ENCODE measurements around the gene USHBP1. TPM values are rescaled to one million over a fixed set of nuclear protein-coding genes. Genes with fewer than 3 reads are reported as not detected.
A peak's percentile ranks its signal among the peaks of the same experiment; 100 is the strongest.

The USHBP1 gene
- total RNA-seq, 3 donors from 2014 or later, result 0.52 to 2.6 (median 2.2) TPM

DNA sequence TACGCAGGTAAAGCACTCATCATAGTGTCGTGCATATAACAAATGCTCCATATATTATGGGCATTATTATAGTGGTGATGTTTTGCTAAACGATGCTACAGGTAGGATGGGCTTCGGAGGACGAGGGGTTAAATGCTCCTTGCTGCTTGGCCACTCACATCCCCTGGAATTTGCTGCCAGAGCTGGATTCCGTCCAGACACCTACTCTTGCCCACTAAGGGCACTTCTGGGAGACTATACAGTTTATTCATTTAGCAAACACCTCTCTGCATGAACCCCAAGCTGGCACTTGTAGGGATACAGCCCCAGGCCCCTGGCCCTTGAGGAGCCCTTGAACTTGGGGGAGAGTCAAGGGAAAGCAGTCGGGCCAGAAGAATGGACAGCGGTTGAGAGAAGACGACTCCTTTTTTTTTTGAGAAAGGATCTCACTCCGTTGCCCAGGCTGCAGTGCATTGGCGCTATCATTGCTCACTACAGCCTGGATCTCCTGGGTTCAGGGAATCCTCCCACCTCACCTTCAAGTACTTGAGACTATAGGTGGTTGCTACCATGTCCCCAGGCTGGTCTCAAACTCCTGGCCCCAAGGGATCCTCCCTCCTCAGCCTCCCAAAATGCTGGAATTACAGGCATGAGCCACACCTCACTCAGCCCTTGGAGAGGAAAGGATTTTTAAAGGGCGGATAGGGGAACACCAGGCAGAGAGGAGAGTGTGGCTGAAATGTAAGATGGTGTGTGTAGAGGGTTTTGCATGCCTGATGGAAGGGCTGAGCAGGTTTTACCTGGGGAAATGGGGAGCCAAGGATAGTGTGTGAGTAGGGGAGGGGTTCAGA, 40.1 kb upstream of the USHBP1 start:
- H3K9me3 ChIP-seq, result no peaks in the 10 kb centered on the region
- intact Hi-C loops (cut with DNase I, micrococcal nuclease), result no loop called here
- no peak for ATAC-seq
- H3K36me3 ChIP-seq (ENCODE audit: low read depth), result no peaks in the 10 kb centered on the region
- H3K4me1 ChIP-seq (ENCODE audit: low read depth), result peaks cover 30% of the 10 kb centered on the region
- DNase-seq, result peak in 1 of 3 donors; percentile 19
- TF ChIP-seq, protein P1, sequence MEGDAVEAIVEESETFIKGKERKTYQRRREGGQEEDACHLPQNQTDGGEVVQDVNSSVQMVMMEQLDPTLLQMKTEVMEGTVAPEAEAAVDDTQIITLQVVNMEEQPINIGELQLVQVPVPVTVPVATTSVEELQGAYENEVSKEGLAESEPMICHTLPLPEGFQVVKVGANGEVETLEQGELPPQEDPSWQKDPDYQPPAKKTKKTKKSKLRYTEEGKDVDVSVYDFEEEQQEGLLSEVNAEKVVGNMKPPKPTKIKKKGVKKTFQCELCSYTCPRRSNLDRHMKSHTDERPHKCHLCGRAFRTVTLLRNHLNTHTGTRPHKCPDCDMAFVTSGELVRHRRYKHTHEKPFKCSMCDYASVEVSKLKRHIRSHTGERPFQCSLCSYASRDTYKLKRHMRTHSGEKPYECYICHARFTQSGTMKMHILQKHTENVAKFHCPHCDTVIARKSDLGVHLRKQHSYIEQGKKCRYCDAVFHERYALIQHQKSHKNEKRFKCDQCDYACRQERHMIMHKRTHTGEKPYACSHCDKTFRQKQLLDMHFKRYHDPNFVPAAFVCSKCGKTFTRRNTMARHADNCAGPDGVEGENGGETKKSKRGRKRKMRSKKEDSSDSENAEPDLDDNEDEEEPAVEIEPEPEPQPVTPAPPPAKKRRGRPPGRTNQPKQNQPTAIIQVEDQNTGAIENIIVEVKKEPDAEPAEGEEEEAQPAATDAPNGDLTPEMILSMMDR (IDR thresholded peaks at IDR 0.05), result no peak
- H3K4me3 ChIP-seq, result no peak overlapping the region

DNA sequence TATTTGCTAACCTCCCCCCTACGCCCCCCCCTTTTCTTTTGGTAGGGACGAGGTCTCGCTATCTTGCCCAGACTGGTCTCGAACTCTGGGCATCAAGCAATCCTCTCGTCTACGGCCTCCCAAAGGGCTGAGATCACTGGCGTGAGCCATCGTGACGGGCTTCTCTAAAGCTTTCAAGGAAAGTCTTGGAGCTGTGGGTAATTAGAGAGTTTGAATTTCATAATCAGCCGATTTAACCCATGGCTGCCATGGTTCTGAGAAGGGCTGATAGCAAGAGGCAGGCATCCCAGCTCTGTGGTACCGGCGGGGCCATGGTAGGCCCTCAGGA, 39.4 kb upstream of the USHBP1 start:
- DNase-seq (peak in 2 of 3 donors; percentile 41 to 60), ATAC-seq (no peak)
- Histone ChIP-seq H3K36me3 (ENCODE audit: low read depth) (no peaks in the 10 kb centered on the region), H3K4me3 (no peak overlapping the region), H3K9me3 (no peaks in the 10 kb centered on the region), H3K4me1 (ENCODE audit: low read depth) (peaks cover 30% of the 10 kb centered on the region)
- intact Hi-C loops (cut with DNase I, micrococcal nuclease), result no loop called here
- TF ChIP-seq, protein P1 (IDR thresholded peaks at IDR 0.05), result no peak

DNA sequence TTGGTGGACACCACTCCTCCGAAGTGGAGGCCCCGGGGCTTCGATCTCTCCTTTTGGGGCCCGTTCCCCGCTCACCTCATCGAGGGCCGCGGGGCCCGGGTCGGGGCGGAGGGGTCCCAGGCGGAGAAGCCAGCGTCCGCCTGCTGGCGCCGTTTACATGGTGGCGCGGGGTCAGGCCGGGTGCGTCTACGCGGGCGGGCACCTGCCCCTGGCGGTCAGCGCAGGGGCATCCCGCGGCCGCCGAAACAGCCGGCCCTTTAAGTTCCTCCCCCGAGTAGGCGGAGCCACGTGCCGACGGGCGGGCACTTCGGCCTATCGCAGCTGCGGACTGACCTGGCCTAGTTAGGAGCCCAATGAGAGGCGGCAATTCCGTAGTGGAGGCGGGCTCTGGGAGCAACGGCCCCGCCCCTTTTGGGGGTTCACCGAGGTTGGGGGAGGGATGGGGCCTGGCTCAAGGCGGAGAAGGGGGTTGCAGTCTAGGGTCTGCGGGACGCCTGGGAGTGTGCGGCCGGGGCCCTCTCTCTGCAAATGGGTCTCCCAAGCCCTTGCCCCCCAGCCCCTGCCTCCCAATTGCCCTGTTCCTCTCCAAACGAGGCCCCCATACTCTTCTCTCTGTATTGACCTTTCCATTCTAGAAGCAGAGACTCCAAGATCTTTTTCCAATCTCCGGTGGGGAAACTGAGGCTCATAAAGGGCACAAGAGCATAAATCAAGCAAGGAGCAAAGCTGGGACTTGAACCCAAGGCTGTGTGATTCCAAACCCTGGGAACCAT, 38.8 kb upstream of the USHBP1 start, which contains the start of gene ABHD8:
Gene ABHD8, minus strand, starts transcription at position 259 of the 773 bp plus-strand sequence. CDS start 1,809 bp downstream, outside the sequence.
- TF ChIP-seq, protein P1 (IDR thresholded peaks at IDR 0.05), result peak; percentile 74
- DNase-seq (peak; percentile 95 to 98 (median 96)), ATAC-seq (peak; percentile 74)
- H3K36me3 ChIP-seq (ENCODE audit: low read depth), result no peaks in the 10 kb centered on the region
- H3K4me3 ChIP-seq, result peak within 1 kb of the TSS; percentile 40
- peaks cover 30% of the 10 kb centered on the region for H3K4me1 ChIP-seq (ENCODE audit: low read depth)
- no peaks in the 10 kb centered on the region for H3K9me3 ChIP-seq
- intact Hi-C loops (cut with DNase I, micrococcal nuclease), result no loop called here

DNA sequence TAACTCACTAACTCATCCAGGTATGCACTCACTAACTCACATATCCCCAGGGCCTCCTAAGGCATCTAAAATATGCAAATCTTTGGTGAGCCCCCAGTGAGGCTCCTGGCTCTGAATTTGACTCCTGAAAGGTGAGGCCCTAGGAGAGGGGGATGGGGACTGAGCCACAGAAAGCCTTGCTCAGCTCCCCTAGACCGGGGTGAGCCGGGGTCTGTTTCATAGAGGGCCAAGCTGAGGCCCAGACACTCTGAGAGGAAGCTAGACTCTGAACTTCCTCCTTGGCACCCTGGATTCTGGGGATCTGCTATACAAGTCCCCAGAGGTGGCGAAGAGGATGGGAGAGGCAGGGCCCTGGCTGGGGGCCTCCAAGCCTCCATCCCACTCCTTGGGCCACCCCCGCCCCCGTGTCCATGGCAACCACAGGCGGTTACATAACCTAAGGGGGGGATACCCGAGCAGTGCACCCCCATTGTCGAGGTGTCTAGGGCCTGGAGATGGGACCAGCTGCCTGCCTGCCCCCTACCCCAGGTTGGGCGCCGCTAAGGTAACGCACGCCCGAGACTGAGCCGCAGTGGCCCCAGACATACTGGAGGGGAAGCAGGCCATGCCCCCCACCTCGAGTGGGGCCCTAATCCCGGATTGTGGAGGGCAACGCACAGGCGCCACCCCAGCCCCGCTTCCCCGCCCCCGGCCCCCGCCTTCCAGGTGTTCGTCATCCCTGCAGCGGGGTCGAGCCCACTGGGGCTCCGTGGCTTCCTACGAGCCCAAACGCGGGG, 38.0 kb upstream of the USHBP1 start:
- H3K4me1 ChIP-seq (ENCODE audit: low read depth), result peaks cover 27% of the 10 kb centered on the region
- peak in 2 of 3 donors; percentile 65 to 76 for DNase-seq
- no peaks in the 10 kb centered on the region for H3K9me3 ChIP-seq
- TF ChIP-seq, protein P1 (IDR thresholded peaks at IDR 0.05), result no peak
- no peak for ATAC-seq
- H3K4me3 ChIP-seq, result peak overlapping the region; percentile 40
- no peaks in the 10 kb centered on the region for H3K36me3 ChIP-seq (ENCODE audit: low read depth)
- intact Hi-C loops (cut with DNase I, micrococcal nuclease), result no loop called here

DNA sequence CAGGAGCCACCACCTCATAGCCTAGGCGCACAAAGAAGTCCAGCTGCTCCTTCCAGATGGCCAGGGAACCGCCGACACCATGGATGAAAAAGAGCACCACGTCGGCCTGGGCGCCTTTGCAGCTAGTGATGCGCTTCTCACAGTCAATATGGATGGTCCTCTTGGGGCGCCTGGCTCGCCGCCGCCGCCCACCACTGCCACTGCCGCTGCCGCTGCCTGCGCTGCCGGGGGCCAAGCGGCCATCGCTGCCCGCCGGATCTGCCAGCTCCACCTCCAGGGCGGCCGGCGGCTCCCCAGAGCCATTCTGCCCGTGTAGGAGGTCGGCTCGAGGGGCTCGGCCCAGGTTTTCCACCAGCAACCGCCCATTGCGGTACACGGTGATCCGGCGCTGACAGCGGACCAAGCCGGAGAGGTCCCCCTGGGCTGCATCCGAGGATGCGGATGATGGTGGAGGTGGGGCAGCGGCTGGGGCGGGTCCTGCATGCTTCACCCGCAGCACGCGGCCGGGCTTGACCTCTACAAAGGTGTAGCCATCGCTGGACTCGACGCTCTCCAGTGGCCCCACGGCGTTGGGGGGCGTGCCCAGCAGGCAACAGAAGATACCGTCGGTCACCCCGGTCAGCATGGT, 36.6 kb upstream of the USHBP1 start:
- ATAC-seq (no peak), DNase-seq (peak in 1 of 3 donors; percentile 61)
- no peaks in the 10 kb centered on the region for H3K9me3 ChIP-seq
- peaks cover 16% of the 10 kb centered on the region for H3K4me1 ChIP-seq (ENCODE audit: low read depth)
- no peaks in the 10 kb centered on the region for H3K36me3 ChIP-seq (ENCODE audit: low read depth)
- TF ChIP-seq, protein P1 (IDR thresholded peaks at IDR 0.05), result no peak
- intact Hi-C loops (cut with DNase I, micrococcal nuclease), result no loop called here
- H3K4me3 ChIP-seq, result no peak overlapping the region
